VCaP (cell line): Measurements from ENCODE around the gene CRISP2.
A peak's percentile ranks its signal among the peaks of the same experiment; 100 is the strongest.

Experiments
- H3K27ac ChIP-seq: fragments of 450-650 bp; 2 replicates; pipeline ENCODE4 v1.5.1; 2017
- TF ChIP-seq, protein P1 (sequence below): fragments of 450-650 bp; conservative IDR thresholded peaks from 2 replicates; pipeline ENCODE4 v1.5.1; 2017; ENCODE audit warnings: mild to moderate bottlenecking, moderate library complexity

Gene CRISP2

DNA sequence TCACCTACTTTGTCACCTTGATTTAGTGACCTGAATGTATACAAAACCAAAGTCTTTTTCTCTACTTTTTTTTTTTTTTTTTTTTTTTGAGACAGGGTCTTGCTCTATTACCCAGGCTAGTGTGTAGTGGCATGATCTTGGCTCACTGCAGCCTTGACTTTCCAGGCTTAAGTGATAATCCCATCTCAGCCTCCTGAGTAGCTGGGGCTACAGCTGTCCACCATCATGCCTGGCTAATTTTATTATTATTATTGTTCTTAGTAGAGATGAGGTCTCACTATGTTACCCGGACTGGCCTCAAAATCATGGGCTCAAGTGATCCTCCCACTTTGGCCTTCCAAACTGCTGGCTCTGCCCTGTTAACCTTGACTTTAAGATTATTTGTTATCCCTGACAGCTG is 37.5 kb downstream of the CRISP2 start:
- TF ChIP-seq, protein P1, sequence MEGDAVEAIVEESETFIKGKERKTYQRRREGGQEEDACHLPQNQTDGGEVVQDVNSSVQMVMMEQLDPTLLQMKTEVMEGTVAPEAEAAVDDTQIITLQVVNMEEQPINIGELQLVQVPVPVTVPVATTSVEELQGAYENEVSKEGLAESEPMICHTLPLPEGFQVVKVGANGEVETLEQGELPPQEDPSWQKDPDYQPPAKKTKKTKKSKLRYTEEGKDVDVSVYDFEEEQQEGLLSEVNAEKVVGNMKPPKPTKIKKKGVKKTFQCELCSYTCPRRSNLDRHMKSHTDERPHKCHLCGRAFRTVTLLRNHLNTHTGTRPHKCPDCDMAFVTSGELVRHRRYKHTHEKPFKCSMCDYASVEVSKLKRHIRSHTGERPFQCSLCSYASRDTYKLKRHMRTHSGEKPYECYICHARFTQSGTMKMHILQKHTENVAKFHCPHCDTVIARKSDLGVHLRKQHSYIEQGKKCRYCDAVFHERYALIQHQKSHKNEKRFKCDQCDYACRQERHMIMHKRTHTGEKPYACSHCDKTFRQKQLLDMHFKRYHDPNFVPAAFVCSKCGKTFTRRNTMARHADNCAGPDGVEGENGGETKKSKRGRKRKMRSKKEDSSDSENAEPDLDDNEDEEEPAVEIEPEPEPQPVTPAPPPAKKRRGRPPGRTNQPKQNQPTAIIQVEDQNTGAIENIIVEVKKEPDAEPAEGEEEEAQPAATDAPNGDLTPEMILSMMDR: no peak

DNA sequence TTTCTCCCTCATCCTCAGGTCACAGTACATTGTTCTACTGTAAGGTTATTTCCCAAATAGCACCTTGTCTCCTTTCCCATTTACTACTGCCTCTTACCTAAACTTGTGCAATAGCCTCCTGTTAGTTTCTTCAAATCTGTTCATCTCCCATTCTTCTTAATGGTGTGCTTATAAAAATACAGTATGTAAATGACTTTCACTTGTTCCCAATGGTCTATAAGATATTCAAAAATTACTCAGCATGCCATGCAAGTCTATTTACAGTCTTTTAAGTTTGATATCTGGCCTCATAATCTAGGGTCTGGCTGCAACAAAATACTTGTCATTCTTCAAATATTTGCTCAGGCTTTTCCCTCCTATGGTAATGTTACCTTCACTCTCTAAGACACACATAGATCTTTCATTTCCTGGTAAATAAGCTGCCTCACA is 45.2 kb downstream of the CRISP2 start:
- H3K27ac ChIP-seq: peak overlapping the region; percentile 89
- TF ChIP-seq, protein P1: no peak

More for the DNA sequence above, 37.5 kb downstream of the CRISP2 start:
- H3K27ac ChIP-seq: no peak overlapping the region

DNA sequence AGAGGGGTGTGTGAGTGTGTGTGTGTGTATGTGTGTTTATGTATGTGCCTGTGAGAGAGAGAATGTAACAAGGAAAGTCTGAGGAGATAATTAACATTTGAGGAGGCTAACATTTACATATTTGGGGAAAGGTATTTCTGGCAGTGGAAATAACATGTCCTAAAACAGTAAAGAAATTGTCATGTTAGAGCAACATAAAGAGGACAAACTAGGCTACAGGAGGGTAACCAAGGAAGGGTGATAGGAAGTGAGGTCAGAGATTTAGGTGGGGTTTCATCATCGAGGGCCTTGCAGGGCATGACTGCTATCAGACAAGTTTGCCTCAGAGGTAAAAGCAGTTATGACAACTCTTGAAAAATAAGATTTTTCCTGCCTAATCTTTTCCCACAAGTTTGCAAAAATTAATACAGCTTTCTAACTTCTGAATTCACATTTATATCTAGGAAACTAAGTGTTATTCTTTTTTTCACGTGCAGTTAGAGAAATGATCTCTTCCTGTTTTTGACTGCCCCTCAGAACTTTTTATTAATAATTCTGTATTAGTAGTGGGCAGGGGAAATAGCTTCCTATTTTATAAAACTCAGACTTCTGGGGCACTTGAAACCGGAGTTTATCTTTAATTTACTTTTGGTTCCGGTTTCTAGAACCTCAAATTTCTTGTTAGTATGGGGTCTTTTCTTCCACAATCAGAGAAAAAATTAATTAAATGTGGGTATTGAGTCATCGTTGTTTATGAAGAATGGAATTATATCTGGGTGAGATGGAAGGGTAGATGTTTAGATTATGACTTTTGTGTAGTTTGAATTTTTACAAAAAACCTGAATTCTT is 46.2 kb downstream of the CRISP2 start:
- peak overlapping the region; percentile 89 for H3K27ac ChIP-seq
- TF ChIP-seq, protein P1: no peak

DNA sequence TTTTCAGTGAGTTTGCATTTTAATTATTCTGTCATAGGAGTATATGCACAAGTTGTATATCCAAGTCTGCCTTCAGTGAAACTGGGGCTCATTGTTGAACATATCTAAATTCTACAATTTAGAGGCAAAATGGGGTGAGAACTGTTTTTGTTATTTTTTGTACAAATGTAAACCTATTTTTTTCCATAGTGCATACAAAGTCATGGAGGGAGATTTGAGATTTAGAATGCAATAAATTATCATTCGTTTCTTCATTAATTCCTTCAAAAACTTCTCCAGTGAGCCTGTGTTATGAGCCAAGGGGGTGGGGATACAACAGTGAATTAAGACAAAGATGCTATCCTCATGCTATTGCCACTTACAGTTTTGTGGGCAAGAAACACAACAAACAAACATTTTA is 46.9 kb downstream of the CRISP2 start:
- TF ChIP-seq, protein P1: no peak
- H3K27ac ChIP-seq: peak overlapping the region; percentile 89

DNA sequence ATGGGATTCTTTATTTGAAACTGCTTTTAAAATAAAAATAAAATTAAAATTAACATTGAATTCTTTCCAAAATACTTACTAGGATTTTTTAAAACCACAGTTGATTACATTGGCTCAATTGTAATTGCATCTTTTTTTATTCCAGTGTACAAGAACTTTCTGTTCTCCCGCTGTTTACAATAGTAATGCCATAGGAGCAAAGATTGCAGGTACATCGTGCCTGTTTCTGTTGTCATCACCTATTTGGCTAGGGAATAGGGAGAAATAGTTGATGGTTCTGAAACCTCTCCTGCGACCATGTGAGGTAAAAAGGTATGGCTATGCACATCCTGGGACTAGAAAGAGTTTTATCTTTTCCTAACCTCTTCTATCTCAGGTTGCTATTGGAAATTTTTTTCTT is 48.5 kb downstream of the CRISP2 start:
- H3K27ac ChIP-seq: peak overlapping the region; percentile 67
- TF ChIP-seq, protein P1: no peak

DNA sequence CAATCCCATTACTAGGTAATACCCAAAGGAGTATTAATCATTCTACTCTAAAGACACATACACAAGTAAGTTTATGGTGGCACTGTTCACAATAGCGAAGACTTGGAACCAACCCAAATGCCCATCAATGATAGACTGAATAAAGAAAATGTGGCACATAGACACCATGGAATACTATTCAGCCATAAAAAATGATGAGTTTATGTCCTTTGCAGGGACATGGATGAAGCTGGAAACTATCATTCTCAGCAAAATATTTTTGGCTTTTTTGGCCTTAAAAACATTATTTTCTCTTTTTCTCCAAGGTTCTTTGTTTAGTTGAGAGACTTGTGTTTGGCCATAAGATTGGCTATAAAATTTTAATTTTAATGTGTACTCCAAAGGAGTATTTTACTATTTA is 49.3 kb downstream of the CRISP2 start:
- peak overlapping the region; percentile 67 for H3K27ac ChIP-seq

DNA sequence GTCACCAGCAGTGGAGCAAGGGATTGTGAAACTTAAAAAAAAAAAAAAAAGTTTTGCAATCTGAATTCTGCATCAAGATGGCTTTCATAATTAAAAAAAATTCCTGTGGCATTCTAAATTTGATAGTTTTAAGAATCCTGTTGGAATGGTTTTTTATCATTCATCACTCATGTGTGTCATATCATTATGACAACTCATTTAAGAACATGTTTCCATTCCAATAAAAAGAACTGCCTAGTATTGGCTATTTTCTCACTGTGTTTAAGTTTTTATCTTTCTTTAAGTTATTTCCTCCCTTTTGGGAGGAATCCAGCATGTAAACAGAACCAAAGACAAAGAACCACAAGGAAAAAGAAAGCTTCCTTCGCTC is 50.5 kb downstream of the CRISP2 start:
- TF ChIP-seq, protein P1: no peak
- peak overlapping the region; percentile 67 for H3K27ac ChIP-seq

DNA sequence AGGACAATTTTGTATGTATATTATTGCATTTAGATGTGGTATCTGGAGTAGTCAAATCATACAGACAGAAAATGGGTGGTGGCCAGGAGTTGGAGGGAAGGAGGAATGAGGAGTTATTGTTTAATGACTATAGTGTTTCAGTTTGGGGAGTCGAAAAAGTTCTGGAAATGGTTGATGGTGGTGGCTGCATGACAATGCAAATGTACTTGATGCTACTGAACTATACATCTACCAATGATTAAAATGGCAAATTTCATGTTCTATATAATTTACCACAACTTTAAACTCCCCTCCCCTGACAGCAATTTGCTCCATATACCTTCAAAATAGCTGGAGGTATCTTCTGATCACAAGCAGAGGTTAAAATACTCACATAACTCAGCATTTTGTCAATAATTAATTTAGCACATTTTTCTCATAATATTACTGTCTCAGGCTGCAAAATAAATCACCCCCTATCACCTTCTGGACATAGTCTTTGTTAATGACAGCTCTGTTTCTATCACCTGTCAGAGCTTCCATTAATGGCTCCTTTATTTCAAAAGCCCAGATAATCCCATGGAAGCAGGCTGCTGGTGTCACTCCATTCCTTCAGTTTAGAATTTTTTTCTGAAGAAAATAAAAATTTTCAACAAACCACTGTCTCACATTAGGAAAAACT is 51.0 kb downstream of the CRISP2 start:
- TF ChIP-seq, protein P1: no peak
- H3K27ac ChIP-seq: peak overlapping the region; percentile 67
